Vagina (tissue), 2 donors: Measurements from ENCODE around the gene TOX2. TPM values are rescaled to one million over a fixed set of nuclear protein-coding genes. Genes with fewer than 3 reads are reported as not detected.

Experiments
- DNase-seq, 2 donors: peaks; one replicate each; pipeline ENCODE4 v3.0.0-alpha.2; 2017; ENCODE audit errors: extremely low spot score in 2 of 2
- H3K27ac ChIP-seq: fragments of 200-600 bp; sonication (generic); one replicate; pipeline ENCODE4 v1.5.1; 2019
- H3K27me3 ChIP-seq: fragments of 200-600 bp; sonication (generic); one replicate; pipeline ENCODE4 v1.5.1; 2019
- H3K36me3 ChIP-seq, 2 donors: fragments of 200-600 bp; sonication (generic); one replicate each; pipeline ENCODE4 v1.5.1; 2017 to 2019
- H3K4me1 ChIP-seq: fragments of 200-600 bp; sonication (generic); one replicate; pipeline ENCODE4 v1.5.1; 2019
- H3K4me3 ChIP-seq, 2 donors: fragments of 200-600 bp; sonication (generic); 1 replicate in 1 of 2; 2 replicates in 1 of 2; pipeline ENCODE4 v1.5.1; 2016 to 2019
- H3K9me3 ChIP-seq: fragments of 200-600 bp; sonication (generic); one replicate; pipeline ENCODE4 v1.5.1; 2019
- CTCF ChIP-seq, 3 experiments: fragments of 450-650 bp in 2 of 3; fragments of 200-600 bp in 1 of 3; sonication (generic) in 1 of 3; IDR thresholded peaks; one replicate each; pipeline ENCODE4 v1.5.1; 2017 to 2019; ENCODE audit warnings: antibody characterized with exemption in 3 of 3, mild to moderate bottlenecking in 2 of 3, moderate library complexity in 2 of 3
- POLR2A ChIP-seq, 2 donors: fragments of 450-650 bp; IDR thresholded peaks; one replicate each; pipeline ENCODE4 v1.6.1; 2017; ENCODE audit warnings: antibody characterized with exemption in 2 of 2, mild to moderate bottlenecking in 2 of 2, moderate library complexity in 2 of 2
- POLR2AphosphoS5 ChIP-seq, 2 donors: sonication (generic); formaldehyde crosslinking; IDR thresholded peaks; one replicate each; pipeline ENCODE4 v1.9.0; 2017; ENCODE audit warnings: antibody characterized with exemption in 2 of 2, mild to moderate bottlenecking in 2 of 2, low read depth in 1 of 2; ENCODE audit not compliant: insufficient read depth in 1 of 2
- intact Hi-C: fragments of 100-400 bp; cut with DNase I; formaldehyde crosslinking; loops from one replicate; pipeline ENCODE4 v1.15.1; 2023
- total RNA-seq: library from RNA; depleted of rRNA; stranded (reverse); fragments of >200 nt; gene quantifications from one replicate; pipeline ENCODE4 v1.2.3, GENCODE V29; 2016

TOX2 gene
- total RNA-seq, 1 donor from 2014 or later: 5.2 TPM

GRCh38 chr20:44028868-44029847 lies 114.5 kb downstream of the TOX2 start:
- no peaks in the 10 kb centered on the region for H3K9me3 ChIP-seq
- H3K27ac ChIP-seq: no peak overlapping the region
- H3K4me3 ChIP-seq: no peak overlapping the region
- TF ChIP-seq CTCF (IDR thresholded peaks at IDR 0.05): no peak
- TF ChIP-seq POLR2AphosphoS5 (IDR thresholded peaks at IDR 0.05; ENCODE audit: insufficient read depth in 1 of 2, low read depth in 1 of 2): no peak
- TF ChIP-seq POLR2A (IDR thresholded peaks at IDR 0.05): no peak
- H3K27me3 ChIP-seq: no peaks in the 10 kb centered on the region
- no peaks in the 10 kb centered on the region for H3K4me1 ChIP-seq
- H3K36me3 ChIP-seq: no peaks in the 10 kb centered on the region
- peak in 1 of 2 donors; percentile 95 for DNase-seq
- intact Hi-C loops: no loop called here

- TF ChIP-seq CTCF (IDR thresholded peaks at IDR 0.05) (no peak), POLR2A (IDR thresholded peaks at IDR 0.05) (no peak), POLR2AphosphoS5 (IDR thresholded peaks at IDR 0.05; ENCODE audit: insufficient read depth in 1 of 2, low read depth in 1 of 2) (no peak)
- intact Hi-C loops: no loop called here
- Histone ChIP-seq H3K27me3 (no peaks in the 10 kb centered on the region), H3K4me1 (no peaks in the 10 kb centered on the region), H3K4me3 (no peak overlapping the region), H3K36me3 (no peaks in the 10 kb centered on the region), H3K27ac (no peak overlapping the region), H3K9me3 (no peaks in the 10 kb centered on the region)
- peak in 1 of 2 donors; percentile 46 for DNase-seq
Observed at GRCh38 chr20:44029848-44030230, 115.2 kb downstream of the TOX2 start.

GRCh38 chr20:44030394-44030793 lies 115.7 kb downstream of the TOX2 start:
- H3K4me1 ChIP-seq: no peaks in the 10 kb centered on the region
- DNase-seq: peak in 1 of 2 donors; percentile 81
- H3K9me3 ChIP-seq: no peaks in the 10 kb centered on the region
- no peak overlapping the region for H3K27ac ChIP-seq
- no peaks in the 10 kb centered on the region for H3K27me3 ChIP-seq
- TF ChIP-seq POLR2AphosphoS5 (IDR thresholded peaks at IDR 0.05; ENCODE audit: insufficient read depth in 1 of 2, low read depth in 1 of 2): no peak
- TF ChIP-seq POLR2A (IDR thresholded peaks at IDR 0.05): no peak
- no peak for TF ChIP-seq CTCF (IDR thresholded peaks at IDR 0.05)
- H3K4me3 ChIP-seq: no peak overlapping the region
- H3K36me3 ChIP-seq: no peaks in the 10 kb centered on the region
- intact Hi-C loops: no loop called here

GRCh38 chr20:44031001-44031574 lies 116.4 kb downstream of the TOX2 start:
- no peaks in the 10 kb centered on the region for H3K4me1 ChIP-seq
- intact Hi-C loops: no loop called here
- H3K9me3 ChIP-seq: no peaks in the 10 kb centered on the region
- no peaks in the 10 kb centered on the region for H3K27me3 ChIP-seq
- no peak for TF ChIP-seq POLR2A (IDR thresholded peaks at IDR 0.05)
- TF ChIP-seq POLR2AphosphoS5 (IDR thresholded peaks at IDR 0.05; ENCODE audit: insufficient read depth in 1 of 2, low read depth in 1 of 2): no peak
- no peak for TF ChIP-seq CTCF (IDR thresholded peaks at IDR 0.05)
- DNase-seq: no peak
- no peaks in the 10 kb centered on the region for H3K36me3 ChIP-seq
- H3K4me3 ChIP-seq: no peak overlapping the region
- no peak overlapping the region for H3K27ac ChIP-seq
